Tibial artery (tissue), 4 donors: ENCODE data around the gene KIRREL3.
"Not testable (repeated sequence)": the region's sequence is repeated elsewhere in the genome, so short reads cannot be mapped to it uniquely, and the experiment has no call there.

Experiments
- DNase-seq, 2 donors: peaks; one replicate each; pipeline ENCODE4 v3.0.0-alpha.2; 2019
- H3K27ac ChIP-seq, 2 donors: fragments of 200-600 bp; sonication (generic) in 1 of 2; 1 replicate in 1 of 2; 2 replicates in 1 of 2; pipeline ENCODE4 v1.5.1; 2018 to 2019; ENCODE audit warnings: mild to moderate bottlenecking in 1 of 2
- H3K27me3 ChIP-seq, 2 donors: fragments of 200-600 bp; sonication (generic) in 1 of 2; one replicate each; pipeline versions ENCODE4 v1.5.1 to v1.6.0; 2016 to 2019
- H3K36me3 ChIP-seq, 3 donors: fragments of 200-600 bp; sonication (generic) in 2 of 3; one replicate each; pipeline ENCODE4 v1.5.1; 2016 to 2019; ENCODE audit warnings: mild to moderate bottlenecking in 2 of 3
- H3K4me1 ChIP-seq, 4 donors: fragments of 200-600 bp; sonication (generic) in 2 of 4; 1 replicate in 3 of 4; 2 replicates in 1 of 4; pipeline ENCODE4 v1.5.1; 2016 to 2019
- H3K4me3 ChIP-seq, 2 donors: fragments of 200-600 bp; sonication (generic) in 1 of 2; 1 replicate in 1 of 2; 2 replicates in 1 of 2; pipeline ENCODE4 v1.5.1; 2018 to 2019; ENCODE audit warnings: mild to moderate bottlenecking in 2 of 2
- H3K9me3 ChIP-seq, 3 donors: fragments of 200-600 bp; sonication (generic) in 1 of 3; one replicate each; pipeline ENCODE4 v1.5.1; 2016 to 2019
- CTCF ChIP-seq, 2 experiments: fragments of 200-600 bp in 1 of 2; fragments of 450-650 bp in 1 of 2; IDR thresholded peaks; one replicate each; pipeline ENCODE4 v1.5.1; 2017 to 2019; ENCODE audit warnings: antibody characterized with exemption in 2 of 2, mild to moderate bottlenecking in 1 of 2, moderate library complexity in 1 of 2
- intact Hi-C: fragments of 100-400 bp; cut with DNase I; formaldehyde crosslinking; loops from one replicate; pipeline ENCODE4 v1.15.0; 2023; ENCODE audit warnings: low total_unique reads

KIRREL3 gene

GRCh38 chr11:126398721-126399120 is 601.8 kb downstream of the KIRREL3 start:
- no peak for TF ChIP-seq CTCF (IDR thresholded peaks at IDR 0.05)
- H3K27ac ChIP-seq = no peak overlapping the region
- no peak for DNase-seq
- intact Hi-C loops = no loop called here
- H3K4me1 ChIP-seq = peaks cover 0 to 7% (median 0%) of the 10 kb centered on the region in 4 donors
- H3K4me3 ChIP-seq = no peak overlapping the region
- H3K36me3 ChIP-seq = no peaks in the 10 kb centered on the region
- no peaks in the 10 kb centered on the region for H3K27me3 ChIP-seq
- H3K9me3 ChIP-seq = no peaks in the 10 kb centered on the region

- Histone ChIP-seq H3K27ac (no peak overlapping the region), H3K9me3 (no peaks in the 10 kb centered on the region), H3K4me1 (peaks cover 0 to 7% (median 0%) of the 10 kb centered on the region in 4 donors), H3K4me3 (no peak overlapping the region), H3K27me3 (no peaks in the 10 kb centered on the region), H3K36me3 (no peaks in the 10 kb centered on the region)
- no peak for DNase-seq
- intact Hi-C loops = no loop called here
- no peak for TF ChIP-seq CTCF (IDR thresholded peaks at IDR 0.05)
Measured at GRCh38 chr11:126398296-126398695, 602.3 kb downstream of the KIRREL3 start.

- no peak overlapping the region for H3K4me3 ChIP-seq
- H3K4me1 ChIP-seq = peaks cover 0 to 14% (median 2%) of the 10 kb centered on the region in 4 donors
- H3K27ac ChIP-seq = no peak overlapping the region
- no peak for TF ChIP-seq CTCF (IDR thresholded peaks at IDR 0.05)
- intact Hi-C loops = no loop called here
- DNase-seq = peak in 1 of 2 donors; percentile 17
- H3K36me3 ChIP-seq = no peaks in the 10 kb centered on the region
- H3K27me3 ChIP-seq = no peaks in the 10 kb centered on the region
- no peaks in the 10 kb centered on the region for H3K9me3 ChIP-seq
Measured at GRCh38 chr11:126396965-126397364, 603.6 kb downstream of the KIRREL3 start.

GRCh38 chr11:126396266-126396665 is 604.3 kb downstream of the KIRREL3 start:
- H3K36me3 ChIP-seq, H3K9me3 ChIP-seq, H3K4me3 ChIP-seq, H3K27ac ChIP-seq, H3K27me3 ChIP-seq, intact Hi-C loops, DNase-seq: not testable (repeated sequence)
- peaks cover 0 to 14% (median 2%) of the 10 kb centered on the region in 4 donors for H3K4me1 ChIP-seq

- H3K4me3 ChIP-seq, H3K9me3 ChIP-seq, H3K36me3 ChIP-seq, intact Hi-C loops, H3K27me3 ChIP-seq, H3K27ac ChIP-seq: not testable (repeated sequence)
- H3K4me1 ChIP-seq = peaks cover 0 to 14% (median 2%) of the 10 kb centered on the region in 4 donors
- peak; percentile 50 to 81 for DNase-seq
Measured at GRCh38 chr11:126395784-126396183, 604.8 kb downstream of the KIRREL3 start.

- DNase-seq, intact Hi-C loops, H3K27ac ChIP-seq, H3K4me3 ChIP-seq, H3K27me3 ChIP-seq, H3K36me3 ChIP-seq, H3K9me3 ChIP-seq: not testable (repeated sequence)
- H3K4me1 ChIP-seq = peaks cover 0 to 14% (median 2%) of the 10 kb centered on the region in 4 donors
Measured at GRCh38 chr11:126394634-126395072, 605.9 kb downstream of the KIRREL3 start.

- no peak overlapping the region for H3K4me3 ChIP-seq
- no peaks in the 10 kb centered on the region for H3K27me3 ChIP-seq
- no peak overlapping the region for H3K27ac ChIP-seq
- no peaks in the 10 kb centered on the region for H3K9me3 ChIP-seq
- TF ChIP-seq CTCF (IDR thresholded peaks at IDR 0.05) = no peak
- intact Hi-C loops = no loop called here
- DNase-seq = no peak
- peaks cover 0 to 14% (median 2%) of the 10 kb centered on the region in 4 donors for H3K4me1 ChIP-seq
- no peaks in the 10 kb centered on the region for H3K36me3 ChIP-seq
Measured at GRCh38 chr11:126394036-126394435, 606.5 kb downstream of the KIRREL3 start.
